Mesenteric fat pad (tissue), 1 donor: ENCODE results near the gene MARK3. TPM values are rescaled to one million over a fixed set of nuclear protein-coding genes. Genes with fewer than 3 reads are reported as not detected.

ENCODE experiments used
- DNase-seq: peaks from one replicate; pipeline ENCODE4 v3.0.0-alpha.2; 2020; ENCODE audit warnings: low spot score
- total RNA-seq: library from RNA; stranded (reverse); fragmentation: NEBNext Ultra II Directional; extraction: Animal tissue kit (Norgen Biotek cat#: 25700); gene quantifications from one replicate; pipeline ENCODE4 v1.2.1, GENCODE V29; 2021
- donor health status: DM: yes; HTN: yes; CAD: no.

Gene MARK3
- total RNA-seq, 1 donor from 2014 or later: 78.3 TPM

GRCh38 chr14:103393676-103394626, 8.7 kb downstream of the MARK3 start:
- no peak for DNase-seq

- no peak for DNase-seq
These were observed 10.0 kb downstream of the MARK3 start for GRCh38 chr14:103395244-103395643.

DNA sequence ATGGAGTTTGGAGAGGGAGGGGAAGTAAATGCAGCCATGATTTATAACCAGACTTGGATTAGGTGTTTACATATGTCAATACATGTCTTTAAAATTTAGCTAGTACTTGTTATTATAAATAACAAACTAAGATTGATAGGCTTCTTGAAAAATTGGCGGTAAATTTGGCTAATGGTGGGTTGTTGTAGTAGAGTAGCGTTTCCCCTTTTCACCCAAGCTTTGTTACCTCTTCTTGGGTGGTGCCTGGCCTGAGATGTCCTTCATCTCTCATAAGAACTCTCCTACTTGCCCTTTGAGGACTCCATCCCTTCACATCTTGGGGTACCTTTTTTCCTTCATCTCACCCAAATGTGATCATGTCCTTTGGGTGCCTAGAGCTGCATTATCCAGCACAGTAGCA, 11.2 kb downstream of the MARK3 start:
- no peak for DNase-seq

DNA sequence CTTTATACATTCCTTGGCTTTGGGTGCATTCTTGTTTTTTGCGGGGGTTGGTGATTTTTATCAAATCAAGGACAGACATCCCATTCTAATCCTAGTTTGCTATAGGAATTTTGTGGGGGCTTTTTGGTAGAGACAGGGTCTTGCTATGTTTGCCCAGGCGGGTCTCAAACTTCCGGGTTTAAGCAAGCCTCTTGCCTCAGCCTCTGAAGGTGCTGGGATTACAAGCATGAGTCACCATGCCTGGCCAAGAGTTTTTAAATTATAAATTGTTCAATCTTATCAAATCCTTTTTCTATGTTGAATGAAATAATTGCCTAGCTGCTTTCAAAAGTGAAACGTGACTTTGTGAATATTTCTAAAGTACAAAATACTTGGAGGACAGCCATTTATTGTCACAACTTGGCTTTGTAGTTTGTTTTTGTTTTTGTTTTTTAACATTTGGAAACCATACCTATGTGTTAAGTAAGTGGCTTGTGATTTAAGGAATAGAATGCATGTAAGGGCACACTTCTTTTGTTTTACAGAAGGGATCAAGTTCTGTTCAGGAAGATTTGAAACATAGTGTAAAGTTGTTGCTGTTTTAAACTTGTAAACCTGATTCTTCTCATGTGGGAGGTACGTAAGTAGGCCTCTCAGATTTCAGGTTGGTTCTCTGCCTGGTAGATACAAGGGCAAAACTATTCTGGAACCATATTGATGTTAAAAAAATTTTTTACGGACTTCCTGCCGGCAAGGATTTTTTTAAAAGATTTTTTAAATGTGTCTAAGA, 13.4 kb downstream of the MARK3 start:
- DNase-seq: no peak

DNA sequence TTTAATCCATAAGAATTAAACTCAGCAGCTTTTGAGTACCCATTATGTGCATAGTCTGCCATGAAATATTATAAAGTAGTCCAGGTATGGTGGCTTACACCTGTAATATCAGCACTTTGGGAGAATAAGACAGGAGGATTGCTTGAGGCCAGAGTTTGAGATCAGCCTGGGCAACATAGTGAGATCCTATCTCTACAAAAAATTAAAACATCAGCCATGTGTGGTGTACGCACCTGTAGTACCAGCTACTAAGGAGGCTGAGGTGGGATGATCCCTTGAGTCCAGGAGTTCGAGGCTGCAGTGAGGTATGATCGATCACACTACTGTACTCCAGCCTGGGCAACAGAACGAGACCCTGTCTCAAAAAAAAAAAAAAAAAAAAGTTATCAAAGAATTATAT, 15.3 kb downstream of the MARK3 start:
- no peak for DNase-seq

DNA sequence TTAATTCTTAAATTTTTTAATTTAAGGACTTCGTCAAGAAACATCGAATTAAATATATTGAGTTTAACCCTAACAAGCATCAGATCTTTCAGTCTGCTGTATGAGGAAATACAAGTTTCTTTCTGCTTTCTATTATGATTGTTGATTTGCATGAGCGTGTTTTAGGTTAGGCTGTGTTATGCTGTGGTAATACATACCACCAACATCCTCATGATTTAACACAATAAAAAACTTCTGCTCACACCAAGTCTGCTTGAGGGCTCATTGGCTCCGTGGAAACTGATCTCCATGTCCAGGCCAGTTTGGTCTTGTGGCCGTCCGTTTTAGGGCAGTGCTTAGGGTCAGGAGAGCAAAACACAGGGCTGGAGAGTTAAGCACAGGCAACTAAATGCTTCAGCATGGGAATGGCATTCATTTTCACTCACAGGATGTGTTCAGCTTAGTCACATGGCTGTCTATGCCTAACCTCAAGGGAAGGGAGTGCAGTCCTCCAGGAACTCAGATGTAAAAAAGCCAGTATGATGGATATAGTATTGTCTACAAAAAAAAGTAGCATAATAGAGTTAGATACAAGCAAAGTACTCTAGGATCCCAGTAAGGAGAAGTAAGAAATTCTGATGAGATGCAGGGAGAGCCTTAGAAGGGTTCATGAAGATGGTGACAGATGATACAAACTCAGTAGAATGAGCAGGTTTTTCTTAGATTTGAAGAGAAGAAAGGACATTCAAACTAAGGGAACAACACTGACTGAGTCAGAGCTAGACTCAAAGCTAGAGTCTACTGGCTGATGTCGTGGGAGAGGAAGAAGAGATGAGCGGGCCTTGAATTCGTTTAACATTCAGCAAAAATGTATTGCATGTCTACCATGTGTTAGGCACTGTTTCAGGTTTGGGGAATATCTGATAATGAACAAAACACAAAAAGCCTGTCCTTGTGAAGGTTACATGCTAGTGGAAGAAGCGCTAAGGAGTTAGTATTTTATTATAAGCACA, 16.3 kb downstream of the MARK3 start:
- DNase-seq: no peak

DNA sequence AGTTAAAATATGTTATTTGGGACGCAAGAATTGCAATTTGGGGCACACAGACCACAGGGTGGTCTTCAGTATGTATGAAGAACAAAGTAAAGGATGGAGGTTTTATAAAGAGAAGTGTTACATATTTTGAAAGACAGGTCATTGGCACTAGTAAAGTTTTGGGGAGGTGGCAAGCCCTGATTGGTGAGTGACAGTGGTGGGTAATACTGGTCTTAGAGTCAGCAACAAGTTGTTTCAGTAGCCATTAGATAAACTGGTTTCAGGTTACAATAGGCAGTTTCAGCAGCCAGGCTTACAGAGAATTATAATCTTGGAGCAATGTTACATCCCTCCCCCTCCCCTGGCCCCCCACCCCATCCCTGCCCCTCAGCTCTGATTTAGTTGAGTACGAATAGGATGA, 17.5 kb downstream of the MARK3 start:
- DNase-seq: no peak

GRCh38 chr14:103404032-103404918, 19.1 kb downstream of the MARK3 start:
- DNase-seq: no peak

DNA sequence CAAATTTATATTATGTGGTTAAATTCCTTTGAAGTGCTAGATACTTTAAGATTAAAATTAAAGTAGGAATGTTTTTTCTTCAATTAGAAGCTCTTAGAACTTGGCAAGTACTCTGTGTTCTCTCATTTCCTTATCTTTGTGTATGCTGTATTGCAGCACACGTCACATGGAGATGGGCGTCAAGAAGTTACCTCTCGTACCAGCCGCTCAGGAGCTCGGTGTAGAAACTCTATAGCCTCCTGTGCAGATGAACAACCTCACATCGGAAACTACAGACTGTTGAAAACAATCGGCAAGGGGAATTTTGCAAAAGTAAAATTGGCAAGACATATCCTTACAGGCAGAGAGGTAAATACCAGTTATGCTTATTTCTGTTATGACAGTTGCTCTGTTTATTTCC, 19.7 kb downstream of the MARK3 start:
- DNase-seq: no peak

GRCh38 chr14:103408491-103409155, 23.4 kb downstream of the MARK3 start:
- no peak for DNase-seq

DNA sequence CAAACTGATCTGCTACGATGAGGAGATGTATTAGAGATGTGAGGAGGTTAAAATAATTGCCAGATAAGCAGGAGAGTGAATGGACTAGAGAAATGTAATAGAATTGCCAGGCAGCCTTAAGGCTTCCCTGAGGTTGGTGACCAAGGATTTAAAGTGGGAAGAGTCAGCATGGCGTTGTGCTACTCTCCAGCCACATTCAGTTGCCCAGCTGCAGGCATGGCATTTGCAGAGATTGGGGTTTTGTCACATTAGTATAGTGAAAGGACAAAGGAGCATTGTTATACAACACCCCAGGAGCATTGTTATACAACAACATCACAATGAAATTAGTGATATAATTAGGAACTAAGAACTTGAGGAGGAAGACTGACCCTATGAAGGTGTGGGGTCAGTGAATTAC, 31.7 kb downstream of the MARK3 start:
- no peak for DNase-seq

GRCh38 chr14:103418481-103418818, 33.2 kb downstream of the MARK3 start:
- DNase-seq: no peak

GRCh38 chr14:103421556-103421955, 36.3 kb downstream of the MARK3 start:
- no peak for DNase-seq

- DNase-seq: no peak
These were observed 37.8 kb downstream of the MARK3 start for GRCh38 chr14:103423050-103423461.

GRCh38 chr14:103427485-103428443, 42.5 kb downstream of the MARK3 start:
- DNase-seq: no peak

DNA sequence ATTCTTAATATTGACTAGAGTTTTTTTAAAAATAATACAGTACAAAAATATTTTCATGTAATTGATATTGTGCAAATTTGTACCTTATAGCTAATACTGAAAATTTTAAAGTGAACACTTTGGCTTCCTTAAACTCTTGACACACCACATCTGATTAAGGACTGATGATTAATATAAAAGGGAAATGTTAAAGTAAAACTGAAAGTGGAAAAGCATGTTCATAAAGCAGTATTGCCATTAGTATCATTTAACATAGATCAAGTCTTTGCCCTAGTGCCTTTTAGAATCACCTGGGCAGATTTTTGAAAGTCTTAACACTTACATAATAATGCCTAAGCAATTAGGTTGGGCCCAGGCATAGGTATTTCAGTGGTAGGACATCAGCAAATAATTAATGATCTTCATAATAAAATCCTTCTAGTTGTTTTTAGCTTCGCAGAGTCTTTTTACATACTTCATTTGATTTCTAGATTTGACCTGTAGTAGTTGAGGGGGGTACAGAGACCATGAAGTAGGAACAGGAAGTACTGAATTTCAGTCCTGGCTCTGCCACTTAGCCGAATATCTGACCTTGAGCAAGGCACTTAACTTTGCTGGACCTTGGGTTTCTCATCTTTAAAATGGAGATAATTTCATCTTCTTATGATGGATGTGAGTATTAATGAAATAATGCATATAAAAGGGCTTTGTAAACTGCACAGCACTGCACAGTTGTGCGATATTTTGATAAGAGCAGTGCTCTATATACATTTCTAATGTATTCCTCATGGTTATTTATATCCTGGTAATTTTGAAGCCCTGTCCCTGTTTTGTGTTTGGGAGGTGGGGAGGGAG, 43.7 kb downstream of the MARK3 start:
- no peak for DNase-seq

DNA sequence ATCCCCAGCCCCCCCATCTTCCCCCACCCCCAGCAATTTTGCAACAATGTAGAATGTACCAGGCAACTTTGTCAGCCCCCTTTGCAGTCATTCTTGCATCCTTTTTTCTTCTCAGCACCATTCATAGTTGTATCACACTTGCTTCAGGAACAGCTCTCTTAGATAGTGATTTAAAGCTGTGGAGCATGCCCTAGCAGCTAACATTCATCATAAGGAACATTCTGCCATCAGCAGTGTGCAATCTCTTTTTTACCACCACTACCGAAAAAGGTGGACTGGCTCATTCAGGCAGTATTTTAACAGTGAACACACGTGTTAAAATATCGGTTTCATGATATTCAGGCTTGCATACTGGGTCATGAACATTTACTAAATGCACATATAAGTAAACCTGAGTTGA, 45.1 kb downstream of the MARK3 start:
- no peak for DNase-seq

DNA sequence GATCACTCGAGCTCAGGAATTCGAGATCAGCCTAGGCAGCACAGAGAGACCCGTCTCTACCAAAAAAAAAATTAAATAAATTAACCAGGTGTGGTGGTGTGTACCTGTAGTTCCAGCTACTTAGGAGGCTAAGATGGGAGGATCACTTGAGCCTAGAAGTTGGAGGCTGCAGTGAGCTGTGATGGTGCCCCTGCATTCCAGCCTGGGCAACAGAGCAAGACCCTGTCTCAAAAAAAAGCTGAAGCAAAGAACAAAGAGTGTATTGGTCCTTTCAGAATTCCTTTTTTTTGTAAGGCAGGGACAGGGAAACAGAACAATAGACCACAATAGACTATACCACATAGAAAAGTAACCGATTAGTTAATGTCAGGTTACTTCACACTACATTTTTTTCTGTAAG, 47.4 kb downstream of the MARK3 start:
- DNase-seq: no peak
